GM12892 (cell line): Measurements from ENCODE around the gene C1orf53.

Source experiments
- POLR2A ChIP-seq: IDR thresholded peaks from 2 replicates; pipeline ENCODE4 v1.6.1; 2011; ENCODE audit warnings: low read depth, low read length, control low read depth
- POLR2AphosphoS5 ChIP-seq: IDR thresholded peaks from 2 replicates; pipeline ENCODE4 v1.6.1; 2011; ENCODE audit warnings: low read depth, low read length, control low read depth
- TAF1 ChIP-seq: IDR thresholded peaks from 2 replicates; pipeline ENCODE4 v1.6.1; 2011; ENCODE audit warnings: low read depth, mild to moderate bottlenecking, control low read depth, low read length, borderline replicate concordance

DNA sequence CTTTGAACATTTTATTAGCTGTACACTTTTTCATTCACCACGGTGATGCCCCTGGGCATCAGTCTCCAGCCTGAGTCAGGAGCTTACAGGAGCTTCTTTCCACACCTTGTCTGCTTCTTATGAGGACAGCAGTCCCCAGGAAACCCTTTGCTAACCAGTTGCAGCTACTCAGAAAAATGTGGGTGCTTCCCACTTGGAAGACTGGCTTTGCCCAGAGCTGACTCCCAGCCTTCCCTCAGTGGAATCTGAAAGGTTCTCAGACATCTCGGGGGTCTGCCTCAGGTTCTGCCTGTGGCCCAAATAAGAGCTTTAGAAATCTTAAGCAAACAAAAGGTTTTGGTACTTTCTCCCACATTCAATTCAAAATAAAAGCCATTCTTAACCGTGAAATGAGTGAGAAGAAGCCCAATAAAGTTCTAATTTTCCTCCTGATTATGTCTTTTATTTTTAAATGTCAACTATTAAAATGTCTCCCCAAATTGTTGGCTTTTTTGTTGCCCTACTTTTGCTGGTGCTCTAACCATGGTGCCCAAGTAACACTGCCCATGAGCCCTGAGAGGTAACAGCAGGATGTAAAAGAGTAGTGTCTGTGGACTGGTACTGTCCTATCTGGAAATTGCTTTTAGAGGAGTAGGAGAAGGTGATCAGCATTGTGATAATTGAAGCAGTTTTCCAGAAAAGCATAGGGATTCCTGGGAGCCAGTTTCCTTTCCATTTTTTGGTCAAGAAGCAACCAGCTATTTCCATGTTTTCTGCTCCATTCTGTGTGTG, 5.6 kb downstream of the C1orf53 start:
- TF ChIP-seq TAF1 (no peak), POLR2A (no peak), POLR2AphosphoS5 (no peak)
